Naive thymus-derived CD8-positive, alpha-beta T cell (primary cell): ENCODE measurements around the gene SYNDIG1. TPM values are rescaled to one million over a fixed set of nuclear protein-coding genes. Genes with fewer than 3 reads are reported as not detected.

Experiments
- ATAC-seq, 2 donors: fragments of 150-1000 bp; cut with Tn5 transposase in 1 of 2; sonication (Bioruptor Pico), chemical (Tn5 transposase) in 1 of 2; 1 replicate in 1 of 2; 2 replicates in 1 of 2; pipeline ENCODE4 v1.10.0; 2021; ENCODE audit warnings: mild to moderate bottlenecking in 2 of 2, moderate library complexity in 2 of 2
- POLR2A ChIA-PET: fragments of 350-600 bp; sonication (Branson Sonifier 250); formaldehyde crosslinking; loops from one replicate; lab custom pipeline; 2021; ENCODE audit warnings: antibody characterized with exemption; lab: Charles Lee
- DNase-seq, 10 donors: peaks; one replicate each; pipeline versions ENCODE4 v3.0.0 to v3.0.0-alpha.2; 2020 to 2022
- H3K27ac Mint-ChIP-seq, 10 donors: one replicate each; pipeline ENCODE4 v1.8.0; 2020 to 2022; ENCODE audit warnings: mild to moderate bottlenecking in 10 of 10, mixed read lengths in 10 of 10, moderate library complexity in 4 of 10, inconsistent platforms in 1 of 10
- H3K27me3 Mint-ChIP-seq, 5 donors: one replicate each; pipeline ENCODE4 v1.8.0; 2021 to 2022; ENCODE audit warnings: mixed read lengths in 5 of 5
- H3K36me3 Mint-ChIP-seq, 3 donors: one replicate each; pipeline ENCODE4 v1.8.0; 2020 to 2022; ENCODE audit warnings: mixed read lengths in 3 of 3, mild to moderate bottlenecking in 2 of 3, inconsistent platforms in 1 of 3
- H3K4me1 Mint-ChIP-seq, 4 donors: one replicate each; pipeline ENCODE4 v1.8.0; 2021 to 2022; ENCODE audit warnings: mixed read lengths in 4 of 4
- H3K4me3 Mint-ChIP-seq, 10 donors: one replicate each; pipeline ENCODE4 v1.8.0; 2020 to 2022; ENCODE audit warnings: mild to moderate bottlenecking in 10 of 10, mixed read lengths in 10 of 10, moderate library complexity in 6 of 10, inconsistent platforms in 1 of 10
- H3K9me3 Mint-ChIP-seq, 9 donors: one replicate each; pipeline ENCODE4 v1.8.0; 2020 to 2022; ENCODE audit warnings: mixed read lengths in 9 of 9, mild to moderate bottlenecking in 3 of 9, inconsistent platforms in 1 of 9, moderate library complexity in 1 of 9
- polyA plus RNA-seq, 3 donors: library from polyadenylated mRNA; unstranded; fragments of 300-500 nt; fragmentation: Illumina TruSeq; gene quantifications; one replicate each; pipeline ENCODE4 v1.2.3, GENCODE V29; 2021
- total RNA-seq, 8 experiments: library from RNA in 2 of 8; stranded (reverse) in 2 of 8; gene quantifications; one replicate each; pipeline ENCODE4 v1.2.3 and lab custom pipeline; 2021 to 2026

Gene SYNDIG1
- total and polyA plus RNA-seq, 5 experiments from 2014 or later = not detected

- peak overlapping the region in 2 of 10 donors; percentile 36 to 55 for H3K27ac Mint-ChIP-seq
- no peak for DNase-seq
- H3K9me3 Mint-ChIP-seq = peaks cover 0 to 2% (median 0%) of the 10 kb centered on the region in 9 donors
- no peak overlapping the region for H3K4me3 Mint-ChIP-seq
- H3K4me1 Mint-ChIP-seq = peaks cover 3 to 24% (median 16%) of the 10 kb centered on the region in 4 donors
- H3K36me3 Mint-ChIP-seq = no peaks in the 10 kb centered on the region
- no peak for ATAC-seq
- POLR2A ChIA-PET = no interaction called here
- peaks cover under 1 to 5% (median 3%) of the 10 kb centered on the region in 5 donors for H3K27me3 Mint-ChIP-seq
These were observed 161.2 kb downstream of the SYNDIG1 start for GRCh38 chr20:24630486-24631172.

GRCh38 chr20:24631173-24631505 lies 161.7 kb downstream of the SYNDIG1 start:
- ATAC-seq (no peak), DNase-seq (no peak)
- Mint-ChIP-seq H3K4me1 (peaks cover 3 to 24% (median 16%) of the 10 kb centered on the region in 4 donors), H3K9me3 (peaks cover 0 to 2% (median 0%) of the 10 kb centered on the region in 9 donors), H3K27me3 (peaks cover 2 to 10% (median 3%) of the 10 kb centered on the region in 5 donors), H3K36me3 (no peaks in the 10 kb centered on the region), H3K4me3 (no peak overlapping the region), H3K27ac (peak overlapping the region in 1 of 10 donors; percentile 36)
- POLR2A ChIA-PET = no interaction called here

- no peak for DNase-seq
- H3K4me3 Mint-ChIP-seq = no peak overlapping the region
- H3K36me3 Mint-ChIP-seq = no peaks in the 10 kb centered on the region
- no peaks in the 10 kb centered on the region for H3K9me3 Mint-ChIP-seq
- peaks cover 3 to 10% (median 7%) of the 10 kb centered on the region in 5 donors for H3K27me3 Mint-ChIP-seq
- peaks cover 3 to 24% (median 16%) of the 10 kb centered on the region in 4 donors for H3K4me1 Mint-ChIP-seq
- no peak for ATAC-seq
- H3K27ac Mint-ChIP-seq = no peak overlapping the region
- POLR2A ChIA-PET = no interaction called here
These were observed 163.2 kb downstream of the SYNDIG1 start for GRCh38 chr20:24632581-24632980.

GRCh38 chr20:24633026-24633425 lies 163.6 kb downstream of the SYNDIG1 start:
- Mint-ChIP-seq H3K36me3 (no peaks in the 10 kb centered on the region), H3K9me3 (no peaks in the 10 kb centered on the region), H3K27me3 (peaks cover 3 to 10% (median 7%) of the 10 kb centered on the region in 5 donors), H3K4me1 (peaks cover 2 to 20% (median 13%) of the 10 kb centered on the region in 4 donors), H3K4me3 (no peak overlapping the region), H3K27ac (no peak overlapping the region)
- POLR2A ChIA-PET = no interaction called here
- no peak for ATAC-seq
- no peak for DNase-seq

GRCh38 chr20:24633521-24633920 lies 164.1 kb downstream of the SYNDIG1 start:
- peaks cover 2 to 18% (median 12%) of the 10 kb centered on the region in 4 donors for H3K4me1 Mint-ChIP-seq
- DNase-seq = no peak
- peaks cover 3 to 10% (median 7%) of the 10 kb centered on the region in 5 donors for H3K27me3 Mint-ChIP-seq
- H3K27ac Mint-ChIP-seq = no peak overlapping the region
- ATAC-seq = no peak
- no peaks in the 10 kb centered on the region for H3K36me3 Mint-ChIP-seq
- no peaks in the 10 kb centered on the region for H3K9me3 Mint-ChIP-seq
- POLR2A ChIA-PET = no interaction called here
- no peak overlapping the region for H3K4me3 Mint-ChIP-seq

GRCh38 chr20:24634855-24635254 lies 165.4 kb downstream of the SYNDIG1 start:
- no peak for DNase-seq
- peak overlapping the region in 1 of 10 donors; percentile 49 for H3K27ac Mint-ChIP-seq
- no peak overlapping the region for H3K4me3 Mint-ChIP-seq
- no peak for ATAC-seq
- H3K27me3 Mint-ChIP-seq = peaks cover 3 to 10% (median 7%) of the 10 kb centered on the region in 5 donors
- H3K4me1 Mint-ChIP-seq = peaks cover under 1 to 5% (median 2%) of the 10 kb centered on the region in 4 donors
- H3K36me3 Mint-ChIP-seq = no peaks in the 10 kb centered on the region
- no peaks in the 10 kb centered on the region for H3K9me3 Mint-ChIP-seq
- POLR2A ChIA-PET = no interaction called here

GRCh38 chr20:24636626-24637025 lies 167.2 kb downstream of the SYNDIG1 start:
- H3K4me1 Mint-ChIP-seq = no peaks in the 10 kb centered on the region
- ATAC-seq = no peak

GRCh38 chr20:24637087-24637486 lies 167.7 kb downstream of the SYNDIG1 start:
- no peaks in the 10 kb centered on the region for H3K9me3 Mint-ChIP-seq
- no peaks in the 10 kb centered on the region for H3K36me3 Mint-ChIP-seq
- no peak for ATAC-seq
- DNase-seq = no peak
- peaks cover 3 to 11% (median 8%) of the 10 kb centered on the region in 5 donors for H3K27me3 Mint-ChIP-seq
- no peak overlapping the region for H3K4me3 Mint-ChIP-seq
- POLR2A ChIA-PET = no interaction called here
- H3K4me1 Mint-ChIP-seq = no peaks in the 10 kb centered on the region
- no peak overlapping the region for H3K27ac Mint-ChIP-seq

More at GRCh38 chr20:24636626-24637025, 167.2 kb downstream of the SYNDIG1 start:
- Mint-ChIP-seq H3K27me3 (peaks cover 3 to 11% (median 8%) of the 10 kb centered on the region in 5 donors), H3K27ac (no peak overlapping the region), H3K4me3 (no peak overlapping the region), H3K9me3 (no peaks in the 10 kb centered on the region), H3K36me3 (no peaks in the 10 kb centered on the region)
- DNase-seq = no peak
- POLR2A ChIA-PET = no interaction called here

GRCh38 chr20:24637941-24638340 lies 168.5 kb downstream of the SYNDIG1 start:
- Mint-ChIP-seq H3K4me1 (no peaks in the 10 kb centered on the region), H3K4me3 (no peak overlapping the region), H3K36me3 (no peaks in the 10 kb centered on the region), H3K27me3 (peaks cover 3 to 11% (median 8%) of the 10 kb centered on the region in 5 donors), H3K9me3 (no peaks in the 10 kb centered on the region), H3K27ac (peak overlapping the region in 1 of 10 donors; percentile 70)
- POLR2A ChIA-PET = no interaction called here
- DNase-seq (no peak), ATAC-seq (no peak)

- Mint-ChIP-seq H3K27me3 (peaks cover 3 to 11% (median 8%) of the 10 kb centered on the region in 5 donors), H3K9me3 (peaks cover 0 to 3% (median 0%) of the 10 kb centered on the region in 9 donors), H3K4me1 (no peaks in the 10 kb centered on the region), H3K27ac (no peak overlapping the region), H3K4me3 (no peak overlapping the region), H3K36me3 (no peaks in the 10 kb centered on the region)
- POLR2A ChIA-PET = no interaction called here
- ATAC-seq = no peak
- no peak for DNase-seq
These were observed 169.4 kb downstream of the SYNDIG1 start for GRCh38 chr20:24638591-24639548.

GRCh38 chr20:24640276-24640675 lies 170.8 kb downstream of the SYNDIG1 start:
- Mint-ChIP-seq H3K27me3 (peaks cover 1 to 11% (median 8%) of the 10 kb centered on the region in 5 donors), H3K4me1 (peaks cover 0 to 1% (median 0%) of the 10 kb centered on the region in 4 donors), H3K36me3 (no peaks in the 10 kb centered on the region), H3K4me3 (no peak overlapping the region), H3K9me3 (peaks cover 0 to 3% (median 0%) of the 10 kb centered on the region in 9 donors), H3K27ac (no peak overlapping the region)
- DNase-seq = no peak
- POLR2A ChIA-PET = no interaction called here
- no peak for ATAC-seq

- Mint-ChIP-seq H3K4me1 (peaks cover 0 to 2% (median under 1%) of the 10 kb centered on the region in 4 donors), H3K4me3 (no peak overlapping the region), H3K27me3 (peaks cover 0 to 10% (median 5%) of the 10 kb centered on the region in 5 donors), H3K9me3 (peaks cover 0 to 3% (median 0%) of the 10 kb centered on the region in 9 donors), H3K27ac (no peak overlapping the region), H3K36me3 (no peaks in the 10 kb centered on the region)
- ATAC-seq (no peak), DNase-seq (no peak)
- POLR2A ChIA-PET = no interaction called here
These were observed 171.3 kb downstream of the SYNDIG1 start for GRCh38 chr20:24640686-24641085.
